ENCODE data around the gene SOX8.

The SOX8 gene

DNA sequence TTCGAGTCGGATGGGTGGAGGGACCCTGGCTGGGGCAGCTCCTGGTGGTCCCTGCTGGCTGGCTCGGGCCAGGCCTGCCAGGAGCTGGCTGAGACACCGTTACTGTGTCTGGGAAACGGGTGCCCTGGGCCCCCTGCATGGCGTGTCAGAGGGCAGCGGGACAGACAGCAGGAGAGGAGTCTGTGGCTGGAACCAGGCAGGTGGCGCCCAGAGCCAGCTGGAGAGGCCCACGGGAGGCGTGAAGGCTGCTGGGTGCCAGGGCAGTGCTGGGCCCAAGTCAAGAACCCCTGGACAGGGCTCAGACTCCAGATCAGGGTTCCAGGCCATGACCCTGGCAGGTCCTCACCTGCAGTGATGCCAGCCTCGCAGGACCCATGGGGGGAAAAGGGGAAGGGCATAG, 16.6 kb downstream of the SOX8 start:
- Mint-ChIP-seq H3K27ac (no peak overlapping the region), H3K9me3 (peaks cover 11% of the 10 kb centered on the region), H3K27me3 (peaks cover 80% of the 10 kb centered on the region), H3K4me1 (peaks cover 20% of the 10 kb centered on the region), H3K36me3 (no peaks in the 10 kb centered on the region), H3K4me3 (no peak overlapping the region)
- ATAC-seq = no peak

DNA sequence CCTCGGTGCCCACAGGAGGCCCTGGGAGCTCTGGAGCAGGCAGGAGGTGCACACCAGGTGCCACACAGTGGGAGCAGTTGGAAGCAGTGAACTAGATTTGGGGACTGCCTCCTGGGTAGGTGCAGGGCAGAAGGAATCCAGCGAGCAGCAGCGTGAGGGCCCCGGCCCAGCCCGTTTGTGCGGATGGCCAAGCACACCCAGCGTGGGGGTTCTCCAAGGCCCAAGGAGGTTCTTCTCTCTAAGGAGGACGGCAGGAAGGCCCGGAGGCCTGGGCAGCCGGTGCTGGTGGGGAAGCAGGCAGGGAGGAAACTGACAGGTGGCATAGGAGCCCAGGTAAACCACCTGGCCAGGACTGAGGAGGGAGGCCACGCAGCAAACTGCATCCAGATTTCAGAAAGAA, 17.0 kb downstream of the SOX8 start:
- Mint-ChIP-seq H3K9me3 (peaks cover 7% of the 10 kb centered on the region), H3K27ac (no peak overlapping the region), H3K27me3 (peaks cover 78% of the 10 kb centered on the region), H3K36me3 (no peaks in the 10 kb centered on the region), H3K4me1 (peaks cover 21% of the 10 kb centered on the region), H3K4me3 (no peak overlapping the region)
- ATAC-seq = no peak

DNA sequence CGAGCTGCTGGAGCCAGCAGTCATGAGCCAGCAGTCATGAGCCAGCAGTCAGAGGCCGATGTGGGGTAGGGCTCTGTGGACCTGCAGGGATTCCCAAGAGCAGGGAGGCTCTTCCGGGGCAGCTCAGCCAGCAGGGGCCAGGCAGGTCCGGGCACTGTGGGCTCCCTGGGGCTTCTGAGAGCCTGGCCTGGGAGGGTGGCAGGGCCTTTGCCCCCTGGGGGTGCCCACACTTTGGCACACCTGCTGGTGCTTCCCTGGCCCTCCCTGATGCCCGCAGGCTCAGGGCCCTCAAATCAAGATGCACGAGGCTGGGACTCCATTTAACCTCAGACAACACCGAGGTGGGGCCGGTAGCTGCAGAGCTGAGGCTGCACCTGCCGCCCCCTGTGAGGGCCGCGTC, 18.1 kb downstream of the SOX8 start:
- Mint-ChIP-seq H3K36me3 (no peaks in the 10 kb centered on the region), H3K27ac (no peak overlapping the region), H3K4me3 (no peak overlapping the region), H3K9me3 (no peaks in the 10 kb centered on the region), H3K4me1 (peaks cover 29% of the 10 kb centered on the region), H3K27me3 (peaks cover 75% of the 10 kb centered on the region)
- ATAC-seq = no peak

DNA sequence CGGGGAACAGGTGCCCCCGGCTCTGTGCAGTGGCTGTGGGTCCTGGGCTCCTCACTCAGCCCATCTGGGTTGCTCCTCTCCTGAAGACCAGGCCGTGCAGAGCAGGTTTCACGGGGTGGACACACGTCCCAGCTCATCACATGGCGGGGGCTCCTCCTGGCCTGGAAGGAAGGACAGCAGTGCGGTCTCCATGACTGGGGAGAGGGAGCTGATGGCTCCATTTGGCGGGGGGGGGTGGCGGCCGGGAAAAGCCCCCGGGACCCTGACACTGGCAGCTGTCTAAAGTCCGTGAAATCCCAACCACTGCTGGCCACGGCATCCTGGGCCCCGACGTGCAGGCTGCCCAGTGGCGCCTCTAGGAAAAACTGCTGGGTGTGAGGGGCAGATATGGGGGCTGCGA, 19.0 kb downstream of the SOX8 start:
- Mint-ChIP-seq H3K27ac (no peak overlapping the region), H3K27me3 (peaks cover 73% of the 10 kb centered on the region), H3K36me3 (no peaks in the 10 kb centered on the region), H3K4me3 (no peak overlapping the region), H3K4me1 (peaks cover 34% of the 10 kb centered on the region), H3K9me3 (no peaks in the 10 kb centered on the region)
- no peak for ATAC-seq

DNA sequence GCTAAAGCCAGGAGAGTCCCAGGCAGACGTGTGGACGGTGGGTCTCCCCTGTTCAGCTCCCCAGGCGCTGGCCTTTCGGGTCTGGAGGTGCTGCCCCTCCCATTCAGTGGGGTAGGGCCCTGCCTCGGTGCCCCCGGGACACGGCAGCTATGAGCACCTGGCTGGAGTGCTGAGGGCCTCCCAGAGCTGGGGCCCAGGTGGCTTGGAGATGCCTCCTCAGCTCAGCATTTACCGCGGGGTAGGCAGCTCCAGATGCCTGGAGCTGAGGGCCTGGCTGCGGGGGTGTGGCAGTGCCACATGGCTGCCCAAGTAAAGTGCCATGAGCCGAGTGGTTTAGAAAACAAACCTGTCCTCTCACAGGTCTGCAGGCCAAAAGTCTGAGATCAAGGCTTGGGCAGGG, 19.5 kb downstream of the SOX8 start:
- peaks cover 73% of the 10 kb centered on the region for H3K27me3 Mint-ChIP-seq
- no peak overlapping the region for H3K4me3 Mint-ChIP-seq
- H3K9me3 Mint-ChIP-seq = no peaks in the 10 kb centered on the region
- H3K4me1 Mint-ChIP-seq = peaks cover 37% of the 10 kb centered on the region
- ATAC-seq = no peak
- H3K36me3 Mint-ChIP-seq = no peaks in the 10 kb centered on the region
- H3K27ac Mint-ChIP-seq = no peak overlapping the region

DNA sequence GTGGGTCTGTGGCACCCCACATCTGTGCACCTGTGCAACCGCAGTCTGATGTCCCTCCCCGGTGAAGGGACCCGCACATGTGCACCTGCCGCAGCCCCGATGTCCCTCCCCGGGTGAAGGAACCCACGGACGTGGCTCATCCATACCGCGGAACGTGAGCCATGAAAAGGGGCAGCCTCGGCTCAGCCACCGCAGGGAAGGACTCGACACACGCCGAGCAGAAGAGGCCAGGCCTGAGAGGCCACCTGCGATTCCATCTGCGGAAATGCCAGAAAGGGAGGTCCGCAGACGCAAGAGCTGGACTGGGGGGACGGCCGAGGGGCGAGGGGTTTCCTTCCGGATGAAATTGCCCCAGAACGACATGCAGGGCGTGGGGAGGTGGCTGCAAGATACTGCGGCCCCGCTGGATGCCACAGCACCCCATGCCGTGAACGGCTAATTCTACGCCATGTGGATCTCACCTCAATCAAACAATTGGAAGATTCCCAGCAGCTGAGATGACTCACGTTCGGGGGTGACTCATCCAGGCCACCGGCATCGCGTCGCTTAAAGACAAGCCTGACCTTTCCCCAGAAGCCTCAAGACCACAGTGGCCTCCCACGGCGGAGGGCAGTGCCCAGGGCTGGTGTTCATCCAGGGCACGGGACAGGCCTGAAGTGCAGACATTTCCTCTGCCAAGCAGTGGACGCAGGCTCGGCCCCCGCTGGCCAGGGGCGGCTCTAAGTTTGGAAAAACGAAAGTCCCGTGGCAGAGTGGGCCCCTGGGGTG, 21.0 kb downstream of the SOX8 start:
- H3K27me3 Mint-ChIP-seq = peaks cover 73% of the 10 kb centered on the region
- H3K27ac Mint-ChIP-seq = no peak overlapping the region
- no peaks in the 10 kb centered on the region for H3K36me3 Mint-ChIP-seq
- ATAC-seq = peak; percentile 17
- no peaks in the 10 kb centered on the region for H3K9me3 Mint-ChIP-seq
- H3K4me1 Mint-ChIP-seq = peaks cover 28% of the 10 kb centered on the region
- H3K4me3 Mint-ChIP-seq = no peak overlapping the region

DNA sequence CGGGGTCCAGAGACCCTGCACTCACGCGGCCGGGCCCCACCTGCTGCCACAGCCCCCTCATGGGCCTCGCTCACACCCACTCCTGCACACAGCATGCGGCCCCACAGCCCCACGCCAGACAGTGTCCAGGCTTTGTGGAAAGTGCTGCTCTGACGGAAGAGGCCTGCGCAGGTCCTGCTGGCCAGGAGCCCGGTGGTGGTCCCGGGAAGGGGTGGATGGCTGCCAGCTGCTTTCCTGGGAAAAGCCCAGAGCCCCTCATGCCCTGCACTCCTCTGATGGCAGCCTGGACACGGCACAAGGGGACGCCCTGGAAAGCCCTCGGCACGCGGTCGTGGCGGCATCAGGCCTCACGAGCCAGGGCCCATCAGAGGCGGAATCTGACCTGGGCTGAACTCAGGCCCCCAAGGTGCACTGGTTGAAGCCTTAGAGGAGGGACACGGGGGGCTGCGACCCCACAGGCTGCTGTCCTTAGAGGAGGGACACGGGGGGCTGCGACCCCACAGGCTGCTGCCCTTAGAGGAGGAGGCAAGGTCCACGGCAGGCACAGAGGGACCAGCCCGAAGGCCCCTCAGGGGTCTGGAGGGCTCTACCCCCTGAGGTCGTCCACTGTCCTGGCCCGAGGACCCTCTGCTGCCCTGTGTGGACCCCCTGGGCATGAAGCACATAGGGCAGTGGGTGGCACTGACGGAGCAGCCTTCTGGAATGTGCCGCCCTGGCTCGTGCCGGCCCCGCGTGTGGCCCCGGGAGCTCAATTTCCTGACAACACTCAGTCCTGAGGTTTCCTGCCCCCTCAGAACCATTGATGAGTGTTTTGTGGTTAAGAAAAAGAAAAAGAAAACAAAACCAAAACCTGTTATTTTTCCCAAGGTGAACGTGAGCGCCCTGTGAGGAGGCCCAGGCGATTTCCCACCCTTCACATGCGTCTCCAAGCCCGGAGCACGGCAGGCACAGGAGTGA, 22.1 kb downstream of the SOX8 start:
- Mint-ChIP-seq H3K27ac (no peak overlapping the region), H3K4me3 (no peak overlapping the region)

DNA sequence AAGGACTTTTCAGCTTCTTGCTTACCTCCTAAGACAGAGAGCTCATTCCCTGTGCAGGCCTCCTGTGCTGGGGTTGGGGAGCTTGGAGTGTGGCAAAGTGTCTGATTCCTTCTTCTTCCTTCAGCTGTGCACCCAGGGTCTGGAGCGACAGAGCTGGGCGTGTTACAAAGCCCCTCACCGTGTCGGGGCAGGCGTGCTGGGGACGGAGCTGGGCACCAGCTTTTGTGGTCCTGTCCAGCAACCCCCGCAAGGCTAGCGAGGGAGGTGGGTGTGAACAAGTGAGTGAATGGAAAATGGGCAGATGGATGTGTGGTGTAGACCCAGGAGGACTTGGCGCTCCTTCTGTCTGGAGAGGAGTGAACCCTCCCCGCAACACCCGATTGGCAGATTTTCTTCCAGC, 23.7 kb downstream of the SOX8 start:
- no peak overlapping the region for H3K27ac Mint-ChIP-seq
- H3K27me3 Mint-ChIP-seq = peaks cover 79% of the 10 kb centered on the region
- ATAC-seq = no peak
- H3K36me3 Mint-ChIP-seq = no peaks in the 10 kb centered on the region
- H3K9me3 Mint-ChIP-seq = no peaks in the 10 kb centered on the region
- H3K4me1 Mint-ChIP-seq = peaks cover 22% of the 10 kb centered on the region
- H3K4me3 Mint-ChIP-seq = no peak overlapping the region

More for the DNA sequence above, 22.1 kb downstream of the SOX8 start:
- no peak for ATAC-seq
- Mint-ChIP-seq H3K36me3 (no peaks in the 10 kb centered on the region), H3K27me3 (peaks cover 73% of the 10 kb centered on the region), H3K9me3 (no peaks in the 10 kb centered on the region), H3K4me1 (peaks cover 22% of the 10 kb centered on the region)

DNA sequence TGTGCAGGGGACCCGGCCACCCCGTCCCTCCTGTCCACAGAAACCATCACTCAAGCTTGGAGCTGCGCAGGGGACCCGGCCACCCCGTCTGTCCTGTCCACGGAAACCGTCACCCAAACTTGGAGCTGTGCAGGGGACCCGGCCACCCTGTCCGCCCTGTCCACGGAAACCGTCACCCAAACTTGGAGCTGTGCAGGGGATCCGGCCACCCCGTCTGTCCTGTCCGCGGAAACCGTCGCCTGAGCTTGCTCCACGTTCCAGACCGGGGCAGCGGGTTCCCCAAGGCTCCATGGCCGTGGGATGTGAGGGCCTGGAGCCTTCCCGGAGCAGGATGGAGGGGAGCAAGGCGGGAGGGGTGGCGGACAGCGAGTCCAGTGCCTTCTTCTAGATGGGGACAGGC, 25.2 kb downstream of the SOX8 start:
- H3K4me1 Mint-ChIP-seq = peaks cover 22% of the 10 kb centered on the region
- H3K4me3 Mint-ChIP-seq = no peak overlapping the region
- H3K9me3 Mint-ChIP-seq = no peaks in the 10 kb centered on the region
- H3K27me3 Mint-ChIP-seq = peaks cover 87% of the 10 kb centered on the region
- ATAC-seq = no peak
- no peaks in the 10 kb centered on the region for H3K36me3 Mint-ChIP-seq
- H3K27ac Mint-ChIP-seq = no peak overlapping the region

DNA sequence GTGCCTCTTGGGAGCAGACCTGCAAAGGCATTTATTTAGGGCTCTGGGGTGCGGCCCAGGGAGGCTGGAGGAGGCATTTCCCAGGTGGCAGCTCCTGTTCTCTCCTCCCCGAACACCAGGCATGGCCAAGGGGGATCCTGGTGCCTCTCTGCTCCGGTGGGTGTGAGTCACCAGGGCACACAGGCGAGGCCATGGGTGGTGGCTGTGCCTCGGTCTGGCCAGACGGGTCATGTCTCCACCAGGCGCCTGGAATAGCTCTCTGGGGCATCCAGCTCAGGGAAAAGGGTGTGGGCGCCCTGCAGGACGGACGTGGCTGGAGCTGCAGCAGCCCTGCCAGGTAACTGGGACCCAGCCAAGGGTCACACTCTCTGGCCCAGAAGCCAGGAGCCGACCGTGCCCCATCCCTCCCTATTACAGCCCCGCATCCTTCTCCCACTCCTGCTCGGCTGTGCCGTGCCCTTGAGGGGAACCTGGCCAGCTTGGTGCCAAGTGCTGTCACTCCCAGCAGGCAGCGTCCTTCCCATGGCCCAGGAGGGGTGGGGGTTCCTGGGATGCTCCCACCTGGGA, 25.8 kb downstream of the SOX8 start:
- Mint-ChIP-seq H3K36me3 (no peaks in the 10 kb centered on the region), H3K9me3 (no peaks in the 10 kb centered on the region), H3K27me3 (peaks cover 87% of the 10 kb centered on the region), H3K4me3 (no peak overlapping the region), H3K27ac (no peak overlapping the region), H3K4me1 (peaks cover 22% of the 10 kb centered on the region)
- no peak for ATAC-seq

DNA sequence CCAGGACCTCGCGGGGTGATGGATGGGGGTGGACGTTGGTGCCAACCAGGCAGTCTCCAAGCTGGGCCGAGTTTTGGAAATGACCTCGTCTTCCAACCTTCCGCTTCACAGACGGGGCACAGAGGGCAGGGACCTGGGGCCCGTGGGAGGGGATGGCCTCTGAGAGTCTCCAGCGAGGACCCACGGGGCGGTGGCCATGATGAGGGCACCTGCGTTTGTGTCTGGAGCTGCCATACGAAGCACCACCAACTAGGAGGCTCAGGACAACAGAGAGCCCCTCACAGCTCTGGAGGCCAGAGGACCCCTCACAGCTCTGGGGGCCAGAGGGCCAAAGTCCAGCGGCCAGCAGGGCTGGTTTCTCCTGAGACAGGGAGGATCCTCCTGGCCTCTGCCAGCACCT, 26.5 kb downstream of the SOX8 start:
- H3K9me3 Mint-ChIP-seq = no peaks in the 10 kb centered on the region
- H3K4me3 Mint-ChIP-seq = no peak overlapping the region
- H3K36me3 Mint-ChIP-seq = no peaks in the 10 kb centered on the region
- no peak for ATAC-seq
- no peak overlapping the region for H3K27ac Mint-ChIP-seq
- H3K27me3 Mint-ChIP-seq = peaks cover 84% of the 10 kb centered on the region
- peaks cover 22% of the 10 kb centered on the region for H3K4me1 Mint-ChIP-seq

DNA sequence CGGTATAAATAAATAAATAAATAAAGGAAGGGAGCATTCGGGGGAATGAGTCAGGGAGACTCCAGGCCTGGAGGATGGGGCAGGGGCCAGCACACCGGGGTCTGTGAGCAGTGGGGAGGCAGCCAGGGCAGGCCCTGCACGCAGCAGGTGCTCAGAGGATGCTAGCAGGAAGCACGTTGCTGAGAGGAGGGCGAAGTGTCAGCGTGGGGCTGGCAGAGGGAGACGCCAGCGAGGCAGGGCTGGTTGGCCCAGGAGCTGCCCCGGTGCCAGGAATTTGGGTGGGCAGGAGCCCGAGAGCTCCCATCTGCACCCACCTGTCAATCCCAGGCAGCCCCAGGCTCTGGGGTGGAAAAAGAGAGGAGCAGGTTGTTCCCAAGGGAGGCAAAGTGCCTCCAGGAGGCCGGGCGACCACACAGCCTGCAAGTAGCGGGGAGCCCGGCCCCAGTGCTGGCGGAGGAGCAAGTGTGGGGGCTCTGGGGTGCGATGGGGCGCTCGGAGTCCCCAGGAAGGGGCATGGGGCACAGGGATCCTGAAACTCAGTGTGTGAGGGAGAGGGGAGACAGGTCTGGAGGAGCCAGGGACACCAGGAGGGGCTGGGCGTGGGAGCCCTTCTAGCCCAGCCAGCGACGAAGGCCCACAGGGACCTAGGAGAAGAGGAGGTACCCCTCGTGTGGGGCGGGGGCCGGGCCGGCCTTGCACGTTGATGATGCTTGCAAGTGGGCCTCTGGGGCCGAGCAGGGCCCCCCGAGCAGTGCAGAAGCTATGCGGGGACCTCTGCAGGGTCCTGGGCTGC, 28.0 kb downstream of the SOX8 start:
- Mint-ChIP-seq H3K9me3 (no peaks in the 10 kb centered on the region), H3K27ac (no peak overlapping the region), H3K27me3 (peaks cover 76% of the 10 kb centered on the region), H3K4me1 (peaks cover 13% of the 10 kb centered on the region), H3K4me3 (no peak overlapping the region), H3K36me3 (no peaks in the 10 kb centered on the region)
- no peak for ATAC-seq

DNA sequence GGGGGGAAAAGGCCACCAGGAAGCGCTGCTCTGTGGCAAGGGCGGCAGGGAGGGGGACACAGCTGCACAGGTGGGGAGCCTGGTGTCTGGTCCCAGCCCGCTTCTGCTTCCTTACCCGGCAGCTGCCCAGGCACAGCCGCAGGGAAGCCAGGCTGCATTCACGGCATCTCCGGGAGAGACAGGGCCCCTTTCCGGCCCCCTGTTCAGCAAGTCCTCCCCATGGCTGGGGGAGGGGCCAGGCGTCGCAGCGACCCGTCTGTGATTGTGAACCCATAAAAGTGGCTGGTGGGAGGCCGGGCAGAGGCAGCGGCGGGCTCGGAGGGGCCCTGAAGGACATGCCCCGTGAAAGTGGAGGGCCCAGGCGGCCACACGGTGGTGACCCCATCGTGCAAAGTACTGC, 28.7 kb downstream of the SOX8 start:
- Mint-ChIP-seq H3K36me3 (no peaks in the 10 kb centered on the region), H3K4me3 (no peak overlapping the region)
- ATAC-seq = no peak

DNA sequence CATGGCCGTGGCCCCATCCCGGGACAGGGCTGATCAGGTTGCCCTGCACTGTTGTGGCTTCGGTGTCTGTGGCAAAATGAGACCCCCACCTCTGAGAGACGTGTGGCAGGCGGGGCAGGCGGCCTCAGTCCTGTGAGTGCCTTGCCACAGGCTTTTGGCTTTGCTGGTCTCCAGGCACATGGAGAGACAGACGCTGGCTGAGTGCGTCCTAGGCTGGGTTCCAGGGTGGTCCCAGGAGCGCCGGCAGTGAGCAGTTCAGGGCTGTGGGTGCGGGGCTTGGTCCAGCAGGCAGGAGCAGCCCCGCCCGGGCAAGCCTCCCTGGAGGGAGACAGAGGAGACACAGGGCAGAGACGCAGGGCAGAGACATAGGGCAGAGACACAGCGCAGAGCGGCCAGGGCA, 29.2 kb downstream of the SOX8 start:
- H3K27ac Mint-ChIP-seq = no peak overlapping the region
- H3K9me3 Mint-ChIP-seq = no peaks in the 10 kb centered on the region
- H3K4me3 Mint-ChIP-seq = no peak overlapping the region
- H3K36me3 Mint-ChIP-seq = no peaks in the 10 kb centered on the region
- peaks cover 66% of the 10 kb centered on the region for H3K27me3 Mint-ChIP-seq
- no peak for ATAC-seq
- peaks cover 6% of the 10 kb centered on the region for H3K4me1 Mint-ChIP-seq

More for the DNA sequence above, 28.7 kb downstream of the SOX8 start:
- Mint-ChIP-seq H3K27ac (no peak overlapping the region), H3K4me1 (peaks cover 11% of the 10 kb centered on the region), H3K9me3 (no peaks in the 10 kb centered on the region), H3K27me3 (peaks cover 72% of the 10 kb centered on the region)
